ENCODE data around the gene XCL1.

DNA sequence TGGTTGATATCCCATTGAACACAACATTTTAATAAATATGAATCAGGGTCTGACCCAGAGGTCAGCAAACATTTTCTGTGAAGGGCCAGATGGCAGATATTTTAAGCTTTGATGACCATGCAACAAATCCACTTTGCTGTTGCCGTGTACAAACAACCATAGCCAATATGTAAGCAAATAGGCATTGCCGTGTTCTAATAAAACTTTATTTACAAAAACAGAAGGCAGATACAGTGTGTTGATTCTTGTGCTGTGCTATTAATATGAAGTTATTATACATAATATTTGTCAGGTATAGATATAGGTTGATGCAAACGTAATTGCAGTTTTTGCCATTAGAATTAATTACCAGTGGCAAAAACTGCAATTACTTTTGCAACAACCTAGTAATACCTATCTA lies 8.8 kb upstream of the XCL1 start:
- TF ChIP-seq MAX (IDR thresholded peaks at IDR 0.05) (no peak), RAD21 (IDR thresholded peaks at IDR 0.05; ENCODE audit: low read depth) (no peak), EGR1 (IDR thresholded peaks at IDR 0.05) (no peak), REST (IDR thresholded peaks at IDR 0.05; ENCODE audit: low read depth) (no peak), EP300 (IDR thresholded peaks at IDR 0.05; ENCODE audit: borderline replicate concordance) (no peak), USF1 (IDR thresholded peaks at IDR 0.05) (no peak), TEAD4 (IDR thresholded peaks at IDR 0.05) (no peak), TAF1 (IDR thresholded peaks at IDR 0.05; ENCODE audit: low read depth) (no peak), FOXM1 (IDR thresholded peaks at IDR 0.05; ENCODE audit: borderline replicate concordance, low read depth) (no peak)

Data from Ishikawa (cell line).